ENCODE data around the gene IQSEC3.
"Not testable (repeated sequence)": the region's sequence is repeated elsewhere in the genome, so short reads cannot be mapped to it uniquely, and the experiment has no call there.

IQSEC3 gene

GRCh38 chr12:52902-53734, 13.4 kb upstream of the IQSEC3 start:
- peak; percentile 8 for DNase-seq (ENCODE audit: low spot score)

DNA sequence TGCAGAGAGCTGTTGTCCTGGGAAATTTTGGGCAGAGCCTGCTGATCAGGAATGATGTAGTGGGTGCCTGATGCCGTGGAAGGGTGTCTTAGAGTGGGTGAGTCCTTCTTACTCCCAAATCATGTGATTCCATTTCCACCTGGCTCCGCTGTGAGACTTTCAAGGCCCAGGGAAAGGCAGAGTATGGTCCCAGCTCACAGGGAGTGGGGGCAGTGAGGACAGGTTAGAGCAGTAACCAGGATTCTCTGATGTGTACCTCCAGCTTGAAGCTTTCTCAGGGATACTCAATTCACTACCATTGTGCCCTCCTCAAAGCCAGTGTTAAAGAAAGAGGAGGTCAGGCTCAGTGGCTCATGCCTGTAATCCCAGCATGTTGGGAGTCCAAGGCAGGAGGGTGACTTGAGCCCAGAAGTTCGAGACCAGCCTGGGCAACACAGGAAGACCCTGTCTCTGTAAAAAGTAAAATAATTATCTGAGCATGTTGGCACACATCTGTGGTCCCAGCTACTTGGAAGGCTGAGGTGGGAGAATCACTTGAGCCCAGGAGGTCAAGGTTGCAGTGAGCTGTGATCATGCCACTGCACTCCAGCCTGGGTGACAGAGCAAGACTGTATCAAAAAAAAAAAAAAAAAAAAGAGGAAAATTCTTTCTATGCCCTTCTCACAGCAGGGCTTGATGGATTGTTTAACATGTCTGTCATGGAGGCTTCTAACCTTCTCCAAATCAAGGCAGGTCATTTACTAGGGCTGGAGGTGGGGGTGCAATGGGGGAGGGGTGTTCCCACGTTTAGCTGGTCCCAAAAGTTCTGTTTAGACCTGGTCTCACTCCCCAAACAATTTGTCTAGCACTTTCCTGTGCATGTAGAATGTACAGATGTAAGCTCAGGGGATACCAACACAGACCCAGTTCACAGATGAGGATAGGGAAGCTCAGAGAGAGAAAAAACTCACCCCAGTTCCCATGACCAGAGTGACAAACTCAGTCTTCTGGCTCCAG, 12.5 kb upstream of the IQSEC3 start:
- peak; percentile 5 for DNase-seq (ENCODE audit: low spot score)

DNA sequence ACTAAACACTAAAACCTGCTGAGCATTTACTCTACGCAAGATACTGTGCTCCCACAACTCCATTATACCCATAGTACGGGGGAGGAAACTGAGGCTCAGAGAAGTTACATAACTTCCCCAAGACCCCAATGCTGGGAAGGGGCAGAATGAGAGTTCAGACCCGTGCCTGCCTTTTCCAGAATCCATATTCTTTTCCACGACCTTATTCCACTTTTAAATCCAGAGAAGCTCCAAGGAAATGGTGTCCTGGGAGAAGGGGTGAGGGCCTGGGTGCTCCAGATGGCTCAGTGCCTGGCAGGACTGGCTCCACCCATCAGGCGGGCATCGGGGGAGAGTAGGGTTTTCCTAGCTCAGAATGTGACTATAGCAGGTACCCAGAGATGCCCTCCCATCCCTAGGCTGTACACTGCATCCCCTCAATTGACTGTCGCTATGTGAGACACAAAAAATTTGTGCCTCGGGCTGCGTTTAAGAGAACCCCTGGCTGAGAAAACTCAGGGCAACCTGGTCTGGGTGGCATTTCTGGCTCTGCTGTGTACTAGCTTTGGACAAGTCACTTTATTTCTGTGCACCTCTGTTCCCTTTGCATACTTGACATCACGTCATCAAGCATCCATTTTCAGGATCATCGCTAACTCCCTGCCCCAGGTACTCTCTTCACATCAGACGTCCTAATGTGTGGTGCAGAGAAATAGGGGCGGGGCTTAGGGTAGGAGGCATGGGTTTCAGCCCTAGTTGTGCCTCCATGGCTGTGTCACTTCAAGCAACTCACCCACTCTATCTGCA, 11.6 kb upstream of the IQSEC3 start:
- peak; percentile 7 for DNase-seq (ENCODE audit: low spot score)

DNA sequence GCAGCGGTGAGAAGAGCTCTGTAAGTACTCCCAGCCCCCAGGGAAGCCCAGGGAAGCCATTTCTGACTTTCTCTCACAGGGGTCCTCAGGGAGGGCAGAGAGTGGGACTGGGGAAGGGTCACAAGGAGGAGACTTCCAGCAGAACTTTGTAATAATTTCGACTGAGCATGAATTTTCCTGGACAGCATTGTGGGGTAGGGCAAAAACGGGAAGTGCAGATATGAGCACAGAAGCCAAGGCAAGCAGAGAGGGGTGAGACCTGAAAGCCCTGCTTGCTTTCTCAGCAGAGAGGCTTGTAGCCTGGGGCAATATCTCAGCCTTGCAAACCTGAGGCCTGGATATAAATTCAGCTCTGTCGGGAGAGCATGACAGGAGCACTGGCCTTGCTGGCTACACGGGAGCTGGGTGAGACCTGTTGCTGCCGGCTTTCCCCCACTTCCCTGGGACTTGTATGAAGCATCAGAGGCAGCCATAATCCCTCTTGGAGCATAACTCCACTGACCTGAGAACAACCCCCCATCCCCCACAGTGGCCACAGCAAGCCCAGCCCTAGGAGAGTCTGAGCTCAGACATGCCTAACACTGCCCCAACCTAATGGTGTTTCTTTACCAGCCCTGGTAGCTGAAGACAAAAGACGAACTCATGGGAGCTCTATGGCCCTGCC, 9.8 kb upstream of the IQSEC3 start:
- DNase-seq (ENCODE audit: low spot score) = no peak

DNA sequence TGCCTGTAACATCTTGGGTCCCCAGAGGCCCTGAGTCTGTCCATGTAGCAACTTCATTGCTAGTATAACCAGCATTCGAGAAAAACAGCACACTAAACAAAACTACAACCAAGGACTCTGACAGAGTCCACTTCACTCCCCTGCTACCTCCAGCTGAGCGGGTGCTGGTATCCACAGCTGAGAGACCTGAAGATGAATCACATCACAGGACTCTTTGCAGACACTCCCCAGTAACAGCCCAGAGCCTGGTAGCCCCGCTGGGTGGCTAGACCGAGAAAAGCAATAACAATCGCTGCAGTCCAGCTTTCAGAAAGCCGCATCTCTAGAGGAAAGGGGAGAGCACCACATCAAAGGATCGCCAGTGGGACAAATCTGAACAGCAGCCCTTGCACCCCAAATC, 9.0 kb upstream of the IQSEC3 start:
- DNase-seq (ENCODE audit: low spot score) = no peak

GRCh38 chr12:58832-59231, 7.7 kb upstream of the IQSEC3 start:
- no peak for DNase-seq (ENCODE audit: low spot score)

- DNase-seq (ENCODE audit: low spot score) = not testable (repeated sequence)
Observed at GRCh38 chr12:61845-62244, 4.7 kb upstream of the IQSEC3 start.

DNA sequence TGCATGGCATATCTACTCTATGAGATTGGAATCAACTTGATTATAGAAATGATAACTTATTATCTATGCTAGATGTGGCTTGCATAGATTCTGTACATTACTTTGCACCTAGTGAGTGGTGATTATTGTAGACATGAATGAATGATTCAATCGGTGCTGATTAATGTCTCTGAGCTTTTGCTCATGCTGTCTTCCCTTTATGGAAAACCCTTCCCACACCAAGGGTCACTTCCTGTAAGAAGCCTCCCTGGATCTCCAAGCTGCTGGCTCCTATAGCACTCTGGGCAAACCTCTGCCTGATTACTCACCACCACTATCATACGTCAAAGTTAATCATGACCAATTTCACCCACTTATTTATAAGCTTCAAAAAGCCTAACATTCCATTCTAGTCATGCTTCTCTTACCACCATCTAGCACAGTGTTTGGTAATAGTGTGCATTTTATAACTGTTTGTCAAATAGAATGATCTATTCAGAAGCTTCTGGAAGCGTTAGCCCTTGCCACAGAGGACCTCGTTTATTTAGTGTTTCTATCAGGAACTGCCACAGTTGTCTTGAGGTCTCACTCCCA, 990 bp upstream of the IQSEC3 start:
- not testable (repeated sequence) for DNase-seq (ENCODE audit: low spot score)

- not testable (repeated sequence) for DNase-seq (ENCODE audit: low spot score)
Observed at GRCh38 chr12:66782-67504, 376 bp downstream of the IQSEC3 start.

DNA sequence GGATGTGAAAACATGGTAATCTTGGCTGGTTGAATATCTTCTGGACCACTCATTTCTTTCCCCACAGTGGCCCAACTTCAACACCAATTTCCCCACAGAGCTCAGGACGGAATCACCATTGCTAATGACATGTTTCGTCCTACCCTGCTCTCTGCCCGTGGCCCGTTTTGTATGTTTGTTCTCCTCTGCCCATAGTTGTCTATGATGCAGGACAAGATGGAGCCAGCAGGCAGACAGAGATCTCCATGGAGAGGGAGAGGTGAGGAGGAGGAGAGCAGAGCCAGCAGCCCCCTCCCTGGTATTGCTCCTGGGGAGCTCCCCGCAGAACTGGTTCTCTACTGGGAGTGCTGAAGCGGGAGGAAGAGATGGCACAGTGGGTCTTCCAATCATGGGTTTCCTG, 3.1 kb downstream of the IQSEC3 start:
- DNase-seq (ENCODE audit: low spot score) = not testable (repeated sequence)

GRCh38 chr12:70541-70940, 4.0 kb downstream of the IQSEC3 start:
- not testable (repeated sequence) for DNase-seq (ENCODE audit: low spot score)

DNA sequence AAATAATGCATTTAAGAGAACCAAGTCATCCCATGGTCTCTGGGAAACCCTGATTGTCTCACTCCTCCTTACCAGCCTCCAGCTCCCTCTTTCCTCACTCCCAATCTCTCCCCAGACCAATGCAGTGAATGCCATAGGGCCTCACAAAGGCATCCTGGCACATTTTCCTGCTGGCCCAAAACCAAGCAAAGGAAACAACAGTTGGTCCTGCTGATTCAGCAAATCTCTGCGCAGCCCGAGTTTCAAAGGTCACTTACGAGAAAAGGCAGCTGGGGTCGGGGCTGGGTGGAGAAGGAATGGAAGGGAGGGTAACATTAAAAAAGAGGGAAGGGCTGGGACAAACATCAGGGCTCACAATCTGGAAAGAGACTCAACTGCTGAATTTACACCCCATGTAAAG, 5.5 kb downstream of the IQSEC3 start:
- DNase-seq (ENCODE audit: low spot score) = not testable (repeated sequence)

DNA sequence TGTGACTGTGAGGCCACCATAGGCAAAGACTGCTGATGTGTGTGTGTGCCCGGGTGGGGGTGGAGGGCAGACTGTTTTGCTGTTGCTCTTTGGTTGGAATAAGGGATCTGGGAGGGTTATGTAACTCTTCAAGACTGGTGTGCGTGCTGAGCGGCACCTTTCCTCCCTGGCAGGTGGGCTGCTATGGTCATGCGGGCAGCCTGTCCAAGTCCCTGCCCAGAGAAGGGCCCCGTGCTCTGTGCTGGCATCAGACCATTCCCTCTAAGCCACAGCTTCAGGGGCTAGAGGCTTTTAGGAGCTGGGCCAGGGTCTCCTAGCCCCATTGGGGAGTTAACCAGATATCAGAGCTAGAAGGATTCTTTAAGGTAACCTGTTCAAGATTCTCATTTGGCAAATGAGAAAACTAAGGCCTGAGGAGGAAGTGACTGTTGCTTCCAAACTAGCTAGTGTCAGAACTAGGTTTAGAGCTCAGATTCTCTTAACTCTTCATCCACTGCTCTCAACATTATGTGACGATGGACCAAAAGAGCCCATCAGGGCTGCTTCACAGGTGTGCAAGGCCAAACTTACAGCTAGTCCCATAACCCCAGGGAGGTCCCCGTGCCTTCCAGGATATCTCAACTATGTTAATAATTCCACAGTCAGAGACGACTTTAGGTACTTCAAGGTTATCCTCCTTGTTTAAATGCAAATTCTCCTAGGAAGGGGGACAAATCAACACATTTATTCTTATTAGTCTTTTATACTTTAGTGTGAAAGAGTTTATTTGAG, 8.0 kb downstream of the IQSEC3 start:
- not testable (repeated sequence) for DNase-seq (ENCODE audit: low spot score)

DNA sequence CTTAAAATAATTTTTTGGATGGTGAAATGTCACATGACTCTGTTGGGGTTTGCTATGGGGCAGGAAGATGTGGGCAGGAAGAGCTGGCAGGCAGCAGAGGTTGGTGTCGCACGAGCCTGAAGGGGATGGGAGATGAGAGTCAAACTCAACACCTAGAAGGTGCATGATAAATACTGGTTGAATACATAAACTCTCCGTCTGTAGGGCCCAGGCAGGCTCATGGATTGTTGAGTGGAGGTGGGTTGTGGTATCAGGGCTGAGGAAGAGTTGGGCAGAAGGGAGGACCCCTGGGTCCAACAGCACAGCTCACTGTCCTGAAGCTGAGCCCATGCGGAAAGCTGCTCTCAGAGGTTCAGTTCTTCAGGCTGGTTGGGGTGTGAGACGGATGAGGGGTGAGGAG, 9.0 kb downstream of the IQSEC3 start:
- not testable (repeated sequence) for DNase-seq (ENCODE audit: low spot score)

DNA sequence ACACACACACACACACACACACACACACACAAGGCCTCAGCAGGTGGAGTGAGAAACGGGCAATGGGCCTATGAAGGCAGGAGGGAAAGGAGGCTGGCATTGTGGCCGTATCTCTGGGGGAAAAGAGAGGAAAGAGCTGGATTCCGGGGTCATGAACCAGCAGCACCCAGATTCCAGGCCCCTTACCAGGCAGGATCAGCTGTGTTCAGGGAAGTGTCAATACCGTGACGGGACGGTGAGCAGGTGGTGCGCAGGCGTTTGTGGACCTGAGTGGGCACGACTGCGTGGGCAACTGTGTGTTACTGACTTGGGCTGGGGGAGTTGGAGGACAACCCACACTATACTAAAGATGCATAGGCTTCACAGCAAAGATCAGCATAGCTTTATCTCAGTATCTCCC, 9.5 kb downstream of the IQSEC3 start:
- not testable (repeated sequence) for DNase-seq (ENCODE audit: low spot score)

GRCh38 chr12:76551-76950, 10.0 kb downstream of the IQSEC3 start:
- DNase-seq (ENCODE audit: low spot score) = not testable (repeated sequence)

DNA sequence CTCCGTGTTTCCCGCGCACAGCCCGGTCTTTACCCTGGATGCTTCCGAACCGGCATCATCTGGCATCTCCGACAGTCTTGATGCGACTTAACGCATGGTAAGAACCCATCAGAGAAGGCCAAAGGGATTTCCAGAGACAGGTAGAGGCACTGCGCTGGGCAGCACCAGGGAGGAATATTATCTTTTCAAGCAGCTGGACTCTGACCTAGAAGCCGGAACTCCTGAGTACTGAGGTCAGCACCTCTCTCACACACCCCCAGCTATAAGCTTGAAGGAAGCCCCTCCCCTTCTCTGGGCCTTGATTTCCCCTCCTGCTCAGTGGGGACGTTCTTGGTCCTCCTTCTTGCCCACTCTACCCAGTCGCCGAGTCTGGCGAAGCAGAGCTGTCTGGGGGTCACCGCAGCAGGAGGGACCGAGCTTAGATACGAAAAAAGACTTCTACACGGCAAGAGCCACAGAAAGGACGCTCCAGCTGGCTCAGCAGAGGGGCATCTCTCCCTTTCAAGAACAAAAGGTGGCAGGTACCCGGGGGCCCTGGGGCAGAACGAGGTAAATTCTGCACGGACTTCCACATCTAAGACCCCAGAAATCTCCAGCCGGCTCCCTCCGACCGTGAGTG, 10.6 kb downstream of the IQSEC3 start:
- DNase-seq (ENCODE audit: low spot score) = not testable (repeated sequence)

DNA sequence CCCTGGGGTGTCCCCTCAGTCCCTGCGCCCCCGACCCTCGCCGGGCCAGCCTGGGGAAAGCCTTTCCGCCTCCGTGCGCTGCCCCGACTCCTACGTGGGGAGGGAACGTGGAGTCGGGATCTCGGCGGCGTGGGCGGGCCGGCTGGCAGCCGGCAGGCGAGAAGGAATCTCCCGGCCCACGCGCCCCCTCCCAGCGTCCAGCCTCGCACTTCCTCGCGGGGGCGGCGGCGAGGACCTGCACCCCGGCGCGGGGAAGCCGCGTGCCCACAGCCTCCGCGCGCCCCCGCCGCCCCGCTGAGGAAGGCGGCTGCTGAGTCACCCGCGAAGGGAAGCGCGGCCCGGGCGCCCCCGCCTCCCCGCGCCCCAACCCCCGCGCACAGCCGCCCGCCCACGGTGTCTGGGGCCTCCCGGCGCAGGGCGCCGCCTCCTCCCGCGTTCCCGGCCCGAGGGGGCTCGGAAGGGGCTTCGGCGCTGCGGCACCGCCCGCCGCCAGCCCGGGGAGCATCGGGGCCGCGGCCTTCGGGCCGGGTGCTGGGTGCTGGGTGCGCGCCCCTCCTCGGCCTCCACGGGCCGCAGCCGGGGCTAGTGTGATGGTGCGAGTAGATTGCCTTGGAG, 11.3 kb downstream of the IQSEC3 start:
- not testable (repeated sequence) for DNase-seq (ENCODE audit: low spot score)

DNA sequence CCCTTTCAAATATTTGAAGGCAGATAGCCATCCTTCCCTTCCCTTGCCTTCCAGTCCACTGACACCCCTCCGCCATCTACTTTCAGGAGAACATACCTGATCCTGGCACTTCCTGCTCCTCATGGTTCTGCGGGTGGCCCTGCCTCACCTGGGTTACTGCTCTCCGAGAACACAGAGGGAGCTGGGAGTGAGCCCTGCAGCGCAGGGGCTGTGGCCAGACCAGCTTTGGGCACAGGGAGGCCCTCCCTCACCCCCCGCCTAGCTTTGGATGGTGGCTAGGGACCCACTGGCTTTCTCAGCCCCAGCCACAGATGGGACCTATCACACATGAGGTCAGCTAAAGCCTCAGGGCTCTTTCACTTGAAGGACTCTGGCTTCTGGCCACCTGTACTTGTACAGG, 12.4 kb downstream of the IQSEC3 start:
- DNase-seq (ENCODE audit: low spot score) = no peak
